K562 (cell line): ENCODE data around the gene NRCAM. TPM values are rescaled to one million over a fixed set of nuclear protein-coding genes. Genes with fewer than 3 reads are reported as not detected.

Experiments
- ATAC-seq: fragments of 200-7000 bp; cut with Tn5 transposase; 3 replicates; pipeline ENCODE4 v1.9.1; 2020; ENCODE audit warnings: moderate library complexity
- BruUV-seq: library from RNA; stranded (reverse); fragments of 400-500 nt; replicated peaks from 2 replicates; lab custom pipeline; 2021; lab: Mats Ljungman, UMichigan
- CTCF ChIA-PET: fragments of 300-600 bp; formaldehyde crosslinking; extraction: SDS; loops from one replicate; lab custom pipeline; 2021; ENCODE audit warnings: low intra/inter-chr PET ratio; lab: Yijun Ruan, JAX
- POLR2A ChIA-PET: fragments of 300-600, 350-650 bp; sonication (Branson Sonifier 250); formaldehyde crosslinking; extraction: SDS; loops from one replicate; lab custom pipeline; 2021; ENCODE audit warnings: antibody characterized with exemption, inconsistent platforms; lab: Yijun Ruan, JAX
- DNase-seq, 4 experiments: peaks; one replicate each; pipeline versions ENCODE4 v3.0.0 to v3.0.0-alpha.2; 2011 to 2018; ENCODE audit warnings: low spot score in 3 of 4, mixed read lengths in 3 of 4; ENCODE audit errors: extremely low read depth in 1 of 4
- FAIRE-seq: peaks from 2 replicates; lab custom pipeline; 2011; peaks lifted over from hg19 to GRCh38; lab: Jason Lieb, UNC
- H2AFZ ChIP-seq: 2 replicates; pipeline ENCODE4 v1.6.0; 2011; ENCODE audit warnings: low read depth, low read length, control low read depth, inconsistent platforms
- H3K27ac ChIP-seq: fragments of 200-600 bp; 3 replicates; pipeline ENCODE4 v1.8.0; 2011; ENCODE audit warnings: low read depth, mild to moderate bottlenecking, control low read depth, inconsistent platforms, low read length, moderate library complexity, mixed read lengths; ENCODE audit errors: extremely low read depth
- H3K27me3 ChIP-seq, 2 experiments: fragments of 300-600 bp in 1 of 2; 2 replicates in 1 of 2; 3 replicates in 1 of 2; pipeline versions ENCODE4 v1.6.0 to v1.8.0; 2011; ENCODE audit warnings: inconsistent platforms in 2 of 2, low read length in 2 of 2, mild to moderate bottlenecking in 1 of 2, mixed read lengths in 1 of 2, moderate library complexity in 1 of 2; ENCODE audit not compliant: control insufficient read depth in 2 of 2, insufficient read depth in 2 of 2
- H3K36me3 ChIP-seq: fragments of 300-600 bp; 3 replicates; pipeline ENCODE4 v1.8.0; 2011; ENCODE audit warnings: mild to moderate bottlenecking, low read length, inconsistent platforms; ENCODE audit not compliant: control insufficient read depth, insufficient read depth
- H3K4me1 ChIP-seq, 2 experiments: fragments of 200-600 bp in 1 of 2; replicated peaks in 1 of 2; 2 replicates in 1 of 2; 3 replicates in 1 of 2; pipeline versions ENCODE4 v1.5.1 to v1.8.0; 2011; ENCODE audit warnings: inconsistent platforms in 2 of 2, low read length in 2 of 2, mild to moderate bottlenecking in 1 of 2, mixed read lengths in 1 of 2, moderate library complexity in 1 of 2; ENCODE audit not compliant: control insufficient read depth in 2 of 2, insufficient read depth in 2 of 2
- H3K4me2 ChIP-seq: 2 replicates; pipeline ENCODE4 v1.6.1; 2011; ENCODE audit warnings: low read length, control low read depth, inconsistent platforms, mixed read lengths; ENCODE audit not compliant: insufficient read depth
- H3K4me3 ChIP-seq: fragments of 200-600 bp; sonication (generic), shearing (Covaris generic); 2 replicates; pipeline ENCODE4 v1.5.1; 2016; ENCODE audit warnings: control low read depth, inconsistent platforms
- H3K79me2 ChIP-seq: fragments of 200-600 bp; 3 replicates; pipeline ENCODE4 v1.8.0; 2011; ENCODE audit warnings: low read length, inconsistent platforms; ENCODE audit not compliant: control insufficient read depth, insufficient read depth
- H3K9ac ChIP-seq, 2 experiments: 2 replicates each; pipeline versions ENCODE4 v1.6.0 to v1.6.1; 2011; ENCODE audit warnings: low read depth in 2 of 2, low read length in 2 of 2, control low read depth in 1 of 2, inconsistent platforms in 1 of 2, mild to moderate bottlenecking in 1 of 2, mixed read lengths in 1 of 2; ENCODE audit not compliant: insufficient read depth in 1 of 2
- H3K9me1 ChIP-seq: one replicate; pipeline ENCODE4 v1.6.0; 2011; ENCODE audit warnings: inconsistent platforms, mild to moderate bottlenecking, low read length, moderate library complexity; ENCODE audit not compliant: control insufficient read depth, insufficient read depth
- H3K9me3 ChIP-seq: replicated peaks from 2 replicates; pipeline ENCODE4 v1.5.1; 2011; ENCODE audit warnings: low read depth, low read length, inconsistent platforms; ENCODE audit not compliant: control insufficient read depth, insufficient read depth
- H4K20me1 ChIP-seq: replicated peaks from 2 replicates; pipeline ENCODE4 v1.6.1; 2011; ENCODE audit warnings: low read length, inconsistent platforms, mixed read lengths; ENCODE audit not compliant: control insufficient read depth, insufficient read depth
- DACH1 ChIP-seq: fragments of 450-650 bp; IDR thresholded peaks from 2 replicates; pipeline ENCODE4 v1.6.1; 2018; ENCODE audit not compliant: partially characterized antibody
- EP300 ChIP-seq: IDR thresholded peaks from 2 replicates; pipeline ENCODE4 v1.6.1; 2012; ENCODE audit warnings: low read length, improper control_type of control experiment
- HES1 ChIP-seq: fragments of 450-650 bp; IDR thresholded peaks from 2 replicates; pipeline ENCODE4 v1.6.1; 2016; ENCODE audit warnings: low read depth, mild to moderate bottlenecking, moderate library complexity
- MGA ChIP-seq: fragments of 450-650 bp; IDR thresholded peaks from 2 replicates; pipeline ENCODE4 v1.6.1; 2016; ENCODE audit warnings: mild to moderate bottlenecking, moderate library complexity
- NEUROD1 ChIP-seq: fragments of 150-350 bp; IDR thresholded peaks from 2 replicates; pipeline ENCODE4 v1.6.1; 2014; ENCODE audit warnings: borderline replicate concordance, low read length, low read depth; ENCODE audit not compliant: partially characterized antibody
- RUNX1 ChIP-seq: sonication (generic); IDR thresholded peaks from 2 replicates; pipeline ENCODE4 v1.6.1; 2016; ENCODE audit warnings: antibody characterized with exemption, low read depth
- SMARCA4 ChIP-seq: fragments of 450-650 bp; IDR thresholded peaks from 2 replicates; pipeline ENCODE4 v1.6.1; 2016
- SPI1 ChIP-seq: IDR thresholded peaks from 2 replicates; pipeline ENCODE4 v1.6.1; 2011; ENCODE audit warnings: low read depth, low read length, control low read depth, borderline replicate concordance
- TBP ChIP-seq: optimal IDR thresholded peaks from 2 replicates; pipeline ENCODE3; 2011; ENCODE audit warnings: low read depth, low read length, improper control_type of control experiment
- YBX1 ChIP-seq: fragments of 450-650 bp; IDR thresholded peaks from 2 replicates; pipeline ENCODE4 v1.7.1; 2016; ENCODE audit warnings: mild to moderate bottlenecking
- ZNF184 ChIP-seq: sonication (generic); formaldehyde crosslinking; IDR thresholded peaks from 2 replicates; pipeline ENCODE4 v1.5.0; 2020; ENCODE audit warnings: missing genetic modification reagents
- whole genome bisulfite sequencing: fragments of 100-300 bp; shearing (Covaris generic); methylation state at CpG from one replicate; pipeline ENCODE4 v1.1.6; 2016; ENCODE audit warnings: low coverage, mixed read lengths; ENCODE audit not compliant: insufficient coverage; ENCODE audit errors: missing lambda C conversion rate; 5-methylcytosine and 5-hydroxymethylcytosine counted together
- in situ Hi-C: fragments of 300-500 bp; cut with MboI; formaldehyde crosslinking; loops from 4 replicates; pipeline ENCODE4 v1.15.0; 2018; ENCODE audit warnings: inconsistent platforms, mixed read lengths
- intact Hi-C: fragments of 100-400 bp; cut with micrococcal nuclease; formaldehyde crosslinking; loops from 2 replicates; pipeline ENCODE4 v1.14.2; 2022
- polyA plus RNA-seq, 8 experiments: library from polyadenylated mRNA; depleted of rRNA in 4 of 8; stranded (reverse) in 5 of 8; unstranded in 3 of 8; fragments of >200 nt; fragmentation: Nextera tagmentation in 2 of 8; fragmentation: Illumina TruSeq in 1 of 8; extraction: Ambion mirVana in 2 of 8; extraction: Trizol in 1 of 8; gene quantifications; 2 replicates each; pipeline versions ENCODE4 v1.2.1 to v1.2.3, GENCODE V29; 2011 to 2014; ENCODE audit warnings: inconsistent platforms in 1 of 8, missing spikeins in 1 of 8
- total RNA-seq, 7 experiments: library from RNA; depleted of rRNA in 6 of 7; stranded (reverse); fragments of >200 nt in 6 of 7; fragmentation: Illumina TruSeq in 2 of 7; extraction: Trizol in 2 of 7; gene quantifications; 2 replicates each; pipeline versions ENCODE4 v1.2.1 to v1.2.3, GENCODE V29; 2011 to 2021; ENCODE audit warnings: low replicate concordance in 1 of 7

NRCAM gene
- total and polyA plus RNA-seq, 9 of the 15 experiments (the other 6 are each of a cell fraction or from before 2014, with no cell fraction given), result 0.03 to 0.54 (median 0.12) TPM; not detected in 1

GRCh38 chr7:108415821-108416536, 40.3 kb downstream of the NRCAM start:
- Histone ChIP-seq H3K9me1 (no peaks in the 10 kb centered on the region), H3K27me3 (peaks cover 11 to 17% of the 10 kb centered on the region in 2 experiments), H4K20me1 (no peaks in the 10 kb centered on the region), H3K79me2 (no peaks in the 10 kb centered on the region), H3K9ac (no peak overlapping the region), H3K9me3 (no peaks in the 10 kb centered on the region), H3K36me3 (no peaks in the 10 kb centered on the region), H3K4me2 (no peak overlapping the region), H3K27ac (no peak overlapping the region), H2AFZ (no peak overlapping the region), H3K4me3 (no peak overlapping the region), H3K4me1 (peaks cover 0 to 7% of the 10 kb centered on the region in 2 experiments; a peak in 2 of 5 replicates)
- ChIA-PET POLR2A (no interaction called here), CTCF (no interaction called here)
- peak; percentile 75 for ATAC-seq
- in situ Hi-C loops, result no loop called here
- intact Hi-C loops, result no loop called here
- FAIRE-seq, result peak; percentile 71
- peak in 2 of 4 experiments; percentile 36 to 38 for DNase-seq
- 5% methylated on average over 8 of the region's 8 CpGs for WGBS
- BruUV-seq, result no TSS peak
- TF ChIP-seq SPI1 (peak; percentile 9; the same call in 1 of the 2 replicates), RUNX1 (no peak), SMARCA4 (0 out of 2 replicates have a peak, but pooled peaks have one; percentile 12), TBP (no peak), MGA (no peak), EP300 (no peak), NEUROD1 (peak; percentile 15), HES1 (peak; percentile 91), YBX1 (no peak), ZNF184 (CRISPR knock-in tag) (no peak), DACH1 (no peak)
